ENCODE results near the gene NCOA5.

Gene NCOA5

DNA sequence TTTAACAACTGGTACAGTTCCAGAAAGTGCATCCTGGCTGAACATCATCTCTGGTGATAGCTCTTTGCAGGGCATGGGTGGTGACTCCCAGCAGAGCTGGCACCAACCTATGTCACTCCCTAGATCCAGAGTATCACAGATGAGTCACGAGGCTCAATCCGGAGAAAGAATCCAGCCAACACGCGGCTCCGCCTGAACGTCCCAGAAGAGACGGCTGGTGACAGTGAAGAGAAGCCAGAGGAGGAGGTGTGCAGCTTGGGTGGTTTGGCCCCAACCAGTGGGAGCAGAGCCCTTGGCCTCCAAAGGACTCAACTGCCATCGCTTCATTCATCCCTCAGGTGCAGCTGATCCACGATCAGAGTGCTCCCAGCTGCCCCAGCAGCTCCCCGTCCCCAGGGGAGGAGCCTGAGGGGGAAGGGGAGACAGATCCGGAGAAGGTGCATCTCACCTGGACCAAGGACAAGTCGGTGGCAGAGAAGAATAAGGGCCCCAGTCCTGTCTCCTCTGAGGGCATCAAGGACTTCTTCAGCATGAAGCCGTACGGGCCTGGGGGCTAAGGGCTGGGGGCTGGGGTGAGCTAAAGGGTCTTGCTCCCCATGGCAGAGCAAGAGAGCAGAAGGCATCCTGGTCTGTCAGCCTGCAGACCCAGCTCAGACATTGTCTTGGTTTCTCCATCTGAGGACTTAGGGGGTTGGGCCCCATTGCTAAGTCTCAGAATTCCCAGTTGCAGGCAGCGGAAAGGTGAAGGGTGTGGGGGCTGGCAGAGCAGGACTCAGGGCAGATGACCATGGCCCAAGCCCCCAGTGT, 33.5 kb downstream of the NCOA5 start:
- DNase-seq (ENCODE audit: insufficient read length, low spot score): no peak
- no peak for FAIRE-seq
- no peak for TF ChIP-seq CTCF (IDR thresholded peaks at IDR 0.05; ENCODE audit: insufficient read depth, missing control alignments)

GRCh38 chr20:46055269-46055668, 34.5 kb downstream of the NCOA5 start:
- FAIRE-seq (no peak), DNase-seq (ENCODE audit: insufficient read length, low spot score) (no peak)
- no peak for TF ChIP-seq CTCF (IDR thresholded peaks at IDR 0.05; ENCODE audit: insufficient read depth, missing control alignments)

GRCh38 chr20:46054606-46055005, 35.2 kb downstream of the NCOA5 start:
- no peak for TF ChIP-seq CTCF (IDR thresholded peaks at IDR 0.05; ENCODE audit: insufficient read depth, missing control alignments)
- DNase-seq (ENCODE audit: insufficient read length, low spot score): no peak
- no peak for FAIRE-seq

DNA sequence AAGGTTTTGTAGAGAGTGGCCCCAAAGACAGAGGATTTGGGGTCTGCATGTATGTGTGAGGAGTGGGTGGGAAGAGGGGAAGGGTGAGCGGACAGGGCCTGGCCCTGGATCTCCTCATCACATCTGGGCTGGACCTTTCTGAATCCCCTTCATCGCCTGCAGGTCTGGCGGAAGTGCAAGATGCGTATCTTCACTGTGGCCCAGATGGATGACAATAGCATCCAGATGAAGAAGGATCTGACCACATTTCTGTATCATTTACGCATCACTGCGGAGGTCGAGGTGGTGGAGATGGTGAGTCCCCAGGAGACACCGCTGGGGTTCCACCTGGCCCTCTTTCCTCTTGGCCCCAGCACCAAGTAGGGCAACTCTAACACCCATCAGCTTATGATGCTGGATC, 36.3 kb downstream of the NCOA5 start:
- FAIRE-seq: no peak
- no peak for TF ChIP-seq CTCF (IDR thresholded peaks at IDR 0.05; ENCODE audit: insufficient read depth, missing control alignments)

GRCh38 chr20:46051556-46052308, 38.0 kb downstream of the NCOA5 start:
- DNase-seq (ENCODE audit: insufficient read length, low spot score) (no peak), FAIRE-seq (no peak)
- TF ChIP-seq CTCF (IDR thresholded peaks at IDR 0.05; ENCODE audit: insufficient read depth, missing control alignments): no peak

More for the DNA sequence above, 36.3 kb downstream of the NCOA5 start:
- DNase-seq (ENCODE audit: insufficient read length, low spot score): no peak

DNA sequence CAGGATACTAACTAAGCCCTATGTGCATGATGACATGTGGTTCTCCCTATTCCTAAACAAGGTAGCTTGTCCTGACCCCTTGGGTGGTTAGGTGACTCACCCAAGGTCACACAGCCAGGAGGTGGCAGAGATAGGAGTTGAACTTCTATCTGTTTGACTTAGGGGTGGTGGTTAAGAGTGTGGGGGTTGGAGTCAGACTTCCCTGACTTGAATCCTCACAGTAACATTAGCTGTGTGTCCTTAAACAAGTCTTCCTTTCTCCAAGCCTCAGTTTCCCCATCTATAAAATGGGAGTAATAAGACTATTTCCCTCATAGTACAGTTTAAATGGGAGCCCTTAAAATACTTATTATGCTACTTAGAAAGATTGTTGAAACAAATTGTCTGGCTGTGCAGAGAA, 38.9 kb downstream of the NCOA5 start:
- TF ChIP-seq CTCF (IDR thresholded peaks at IDR 0.05; ENCODE audit: insufficient read depth, missing control alignments): no peak
- DNase-seq (ENCODE audit: insufficient read length, low spot score): no peak
- FAIRE-seq: no peak

DNA sequence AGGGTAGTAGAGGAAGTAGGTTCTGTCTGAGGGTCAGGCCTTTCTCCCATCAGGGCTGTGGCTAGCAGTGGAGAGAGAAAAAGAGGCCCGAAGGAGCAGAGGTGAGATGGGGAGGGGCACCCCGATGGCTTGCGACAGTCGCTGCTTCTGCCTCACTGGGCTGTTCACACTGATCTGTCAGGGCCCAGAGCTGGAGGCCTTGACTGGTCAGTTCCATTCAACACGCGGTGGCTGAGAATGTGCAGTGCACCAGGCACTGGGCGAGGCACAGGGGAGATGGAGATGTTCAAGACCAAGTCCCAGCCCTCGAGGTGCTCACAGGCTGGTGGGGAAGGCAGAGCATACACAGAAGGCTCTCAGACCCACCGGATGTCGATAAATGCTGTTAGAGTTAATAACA, 39.3 kb downstream of the NCOA5 start:
- no peak for DNase-seq (ENCODE audit: insufficient read length, low spot score)
- no peak for FAIRE-seq
- no peak for TF ChIP-seq CTCF (IDR thresholded peaks at IDR 0.05; ENCODE audit: insufficient read depth, missing control alignments)

All from D721Med (cell line).